Peyer's patch (tissue), 4 donors: Measurements from ENCODE around the gene GLP2R.

Experiments used
- CTCF ChIP-seq, 6 experiments: fragments of 450-650 bp in 4 of 6; fragments of 200-600 bp in 2 of 6; sonication (generic) in 1 of 6; IDR thresholded peaks; one replicate each; pipeline ENCODE4 v1.5.1; 2017 to 2019; ENCODE audit warnings: antibody characterized with exemption in 6 of 6, mild to moderate bottlenecking in 3 of 6, moderate library complexity in 1 of 6
- POLR2A ChIP-seq, 2 donors: fragments of 450-650 bp; IDR thresholded peaks; one replicate each; pipeline ENCODE4 v1.5.1; 2017; ENCODE audit warnings: antibody characterized with exemption in 2 of 2, mild to moderate bottlenecking in 2 of 2, moderate library complexity in 2 of 2

GRCh38 chr17:9908649-9909042 lies 82.9 kb downstream of the GLP2R start:
- no peak for TF ChIP-seq POLR2A (IDR thresholded peaks at IDR 0.05)
- no peak for TF ChIP-seq CTCF (IDR thresholded peaks at IDR 0.05)
